Stimulated activated CD4-positive, alpha-beta T cell treated with anti-CD3 and anti-CD28 coated beads, TNF-alpha, amount 100 ng/mL, for 1 hour (primary cell): Measurements from ENCODE around the gene CYP19A1.

ENCODE experiments used
- DNase-seq, 3 donors: peaks; one replicate each; pipeline ENCODE4 v3.0.0-alpha.2; 2020; ENCODE audit warnings: low read depth in 3 of 3, low spot score in 1 of 3

CYP19A1 gene

DNA sequence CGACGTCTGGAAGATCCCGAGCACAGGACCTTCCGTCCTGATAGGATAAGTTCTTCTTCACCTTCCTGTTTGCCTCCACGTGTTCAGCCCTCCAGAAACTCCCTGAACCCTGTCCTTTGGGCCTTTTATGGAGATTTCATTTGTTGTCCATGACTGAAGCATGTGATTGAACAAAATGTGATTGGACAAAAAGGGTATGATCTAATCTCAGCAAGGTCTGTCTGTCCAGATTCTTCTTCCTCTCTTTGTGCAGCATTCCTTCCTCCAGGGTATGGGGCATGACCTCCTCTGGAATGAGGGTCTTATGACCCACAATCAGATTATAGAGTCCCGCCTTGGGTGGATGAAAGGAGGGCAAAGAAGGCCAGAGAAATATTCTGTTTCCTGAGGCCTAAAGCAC is at the start of gene CYP19A1:
TSS of gene CYP19A1 (minus strand) at position 101 of the 400 bp plus-strand sequence. CDS start 95,684 bp downstream, outside the sequence.
- DNase-seq: no peak

- no peak for DNase-seq
These were observed 49.3 kb upstream of the CYP19A1 start for GRCh38 chr15:51387699-51388041.

DNA sequence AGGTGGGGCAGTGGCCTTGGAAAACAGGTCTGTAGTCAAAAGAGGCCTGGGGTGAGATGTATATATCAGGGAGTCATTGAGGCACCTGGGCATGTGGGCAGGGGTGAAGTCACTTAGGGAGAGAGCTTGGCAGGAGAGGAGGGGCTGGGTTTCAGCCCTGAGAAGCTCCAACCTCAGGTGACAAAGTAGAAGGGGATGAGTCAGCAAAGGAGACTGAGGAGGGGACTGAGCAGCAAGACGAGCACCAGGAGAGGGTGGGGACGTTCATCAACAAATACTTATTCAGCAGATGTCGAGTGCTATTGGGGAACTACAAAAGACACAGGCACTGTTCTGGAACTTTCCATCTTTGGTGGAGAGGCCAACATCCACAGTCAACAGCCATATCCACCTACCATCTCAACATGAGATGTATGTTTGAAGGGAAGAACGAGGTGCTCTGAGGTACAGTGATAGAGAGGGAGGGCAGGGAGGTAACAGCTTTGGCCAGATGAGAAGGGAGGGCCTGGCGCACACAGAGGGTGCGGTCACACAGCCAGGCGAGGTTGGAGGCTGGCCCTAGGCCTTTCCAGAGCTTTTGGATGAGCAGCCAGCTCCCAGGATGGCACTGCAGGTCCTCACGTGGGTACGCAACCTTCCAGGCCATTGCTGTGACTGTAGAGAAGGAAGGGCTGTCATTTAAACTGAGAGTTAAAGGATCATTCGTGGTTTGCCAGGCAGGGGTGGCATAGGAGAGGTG is 48.7 kb upstream of the CYP19A1 start:
- no peak for DNase-seq

DNA sequence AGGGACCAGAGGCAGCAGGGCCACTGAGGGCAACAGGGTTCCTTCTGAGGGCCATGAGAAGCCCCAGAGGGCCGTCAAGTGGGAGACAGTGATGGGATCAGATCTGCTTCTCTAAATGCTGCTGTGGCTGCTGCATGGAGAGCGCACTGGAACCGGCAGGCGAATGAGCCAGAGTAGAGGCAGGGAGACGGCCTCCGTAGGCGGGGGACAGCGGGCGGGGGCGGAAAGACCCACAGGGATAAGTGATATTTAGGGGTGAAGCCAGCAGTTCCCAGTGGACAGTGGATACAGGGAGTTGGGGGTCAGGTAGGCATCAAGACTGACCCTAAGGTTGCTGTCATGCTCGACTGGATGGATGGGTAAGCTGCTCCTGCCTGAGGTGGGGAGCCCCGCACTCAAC is 48.1 kb upstream of the CYP19A1 start:
- DNase-seq: no peak

DNA sequence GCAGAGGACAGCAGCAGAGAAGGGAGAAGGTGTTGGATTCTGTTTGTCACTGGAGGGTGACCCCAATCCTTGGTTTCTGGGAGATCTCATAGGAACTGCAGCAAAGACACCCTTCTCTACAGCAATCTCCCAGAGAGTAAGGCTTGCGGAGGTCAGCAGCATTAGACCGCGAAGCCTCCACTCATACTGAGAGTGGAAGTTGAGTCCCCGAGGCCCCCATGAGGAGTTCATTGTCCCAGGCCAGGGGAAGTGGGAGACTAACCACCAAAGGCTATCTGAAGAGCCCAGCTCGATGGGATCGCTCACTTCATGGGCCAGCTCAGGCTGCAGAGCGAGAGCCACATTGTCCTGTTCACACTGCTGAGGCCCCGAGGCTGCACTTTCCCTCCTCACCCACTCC is 47.6 kb upstream of the CYP19A1 start:
- DNase-seq: no peak

DNA sequence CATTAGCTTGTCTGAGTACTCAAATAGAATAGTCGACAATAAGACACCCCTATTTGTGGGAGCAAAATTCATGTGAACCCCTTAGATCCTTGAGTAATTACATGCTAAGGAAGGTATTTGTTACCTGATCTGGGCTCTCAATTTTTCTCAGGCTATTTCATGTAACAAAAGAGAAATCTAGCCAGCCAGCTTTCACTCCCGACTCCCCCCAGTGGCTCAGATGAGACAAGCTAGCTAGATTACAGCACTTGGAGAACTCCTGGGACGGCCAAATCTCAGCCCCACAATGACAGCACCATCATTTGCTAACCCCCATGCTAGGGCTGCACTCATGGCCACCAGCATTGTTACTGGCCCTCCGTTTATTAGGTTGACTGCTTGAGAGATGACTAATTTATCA is 44.4 kb upstream of the CYP19A1 start:
- DNase-seq: no peak

DNA sequence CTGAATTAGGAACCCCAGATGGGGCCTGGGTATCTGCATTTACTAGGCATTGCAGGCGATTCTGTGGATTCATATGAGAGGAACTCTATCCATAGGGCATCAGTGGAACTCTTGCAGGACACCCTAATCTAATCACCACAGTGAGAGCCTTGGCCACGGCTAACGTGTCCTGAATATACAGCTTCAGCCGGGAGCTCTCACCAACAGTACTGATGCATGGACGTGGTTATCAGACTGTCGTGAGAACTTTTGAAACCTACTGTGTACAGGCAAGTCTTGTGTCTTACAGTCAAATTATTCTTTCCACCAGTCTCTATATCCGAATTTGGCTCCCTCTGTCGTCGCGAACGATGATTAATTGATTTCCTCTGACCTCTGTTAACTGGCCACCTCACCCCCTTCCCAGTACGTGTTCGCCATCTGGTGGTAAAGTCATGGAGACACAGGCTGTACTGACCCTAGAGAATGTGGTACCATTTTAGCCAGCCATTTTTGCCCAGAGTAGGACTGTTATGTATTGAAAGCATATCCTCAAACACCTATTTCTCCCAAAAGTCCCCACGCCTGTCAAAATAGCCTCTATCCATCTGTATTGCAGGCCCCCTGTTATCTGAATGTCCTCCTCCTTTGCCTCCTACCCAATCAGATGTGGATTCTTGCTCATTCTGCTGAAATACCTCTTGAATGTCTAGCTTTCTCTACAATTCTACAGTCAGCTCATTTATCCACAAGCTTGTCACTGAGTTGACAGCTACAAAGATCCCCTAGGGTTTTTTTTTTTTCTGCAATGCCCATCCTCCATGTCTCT is 42.8 kb upstream of the CYP19A1 start:
- no peak for DNase-seq

DNA sequence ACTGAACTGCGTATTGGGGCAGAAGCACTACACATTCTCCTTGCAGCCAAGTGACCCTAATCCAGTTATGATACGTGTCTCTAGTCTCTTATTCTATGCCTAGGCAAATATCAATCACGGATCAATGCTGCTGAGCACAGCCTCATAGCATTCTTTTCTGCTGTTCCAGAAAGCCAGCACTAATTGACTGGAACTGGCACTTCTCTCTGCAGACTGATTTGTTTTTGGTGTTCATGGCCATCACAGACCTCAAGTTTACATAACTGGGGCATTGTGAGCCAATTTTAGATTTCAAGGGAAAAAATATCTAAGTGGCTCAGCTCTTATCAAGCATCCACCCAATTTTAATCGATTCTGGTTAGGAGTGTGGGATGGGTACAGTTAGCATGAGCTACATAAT is 41.0 kb upstream of the CYP19A1 start:
- no peak for DNase-seq

- no peak for DNase-seq
These were observed 40.0 kb upstream of the CYP19A1 start for GRCh38 chr15:51378406-51378805.

DNA sequence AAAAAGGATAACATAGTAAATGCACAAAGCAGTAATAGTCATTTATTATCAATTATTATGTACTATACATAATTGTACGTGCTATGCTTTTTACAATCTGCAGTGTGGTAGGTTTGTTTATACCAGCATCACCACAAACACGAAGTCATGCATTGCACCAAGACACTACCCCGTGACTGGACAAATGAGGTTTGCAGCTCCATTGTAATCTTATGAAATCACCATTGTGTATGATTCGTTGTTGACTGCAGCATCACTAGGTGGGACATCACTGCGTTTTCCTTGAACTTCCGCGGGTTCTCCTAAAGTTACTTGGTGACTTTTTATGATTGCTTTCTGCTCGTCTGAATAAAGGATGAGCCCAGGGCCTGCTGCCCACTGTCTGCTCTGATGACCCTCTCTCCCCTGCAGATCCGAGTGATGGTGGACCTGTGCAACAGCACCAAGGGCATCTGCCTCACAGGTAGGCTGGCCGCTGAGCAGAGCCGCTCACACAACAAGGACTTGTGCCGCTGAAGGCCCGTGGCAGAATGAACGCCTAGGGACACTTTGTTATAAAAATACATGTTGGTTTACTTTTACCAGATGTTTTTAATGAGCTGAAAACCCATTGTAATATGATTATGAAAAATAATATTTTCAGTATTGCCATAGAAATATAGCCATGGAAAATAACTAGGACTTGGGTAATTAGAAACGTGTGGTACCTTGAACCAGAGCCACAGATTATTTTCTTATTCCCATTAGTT is 38.8 kb upstream of the CYP19A1 start:
- no peak for DNase-seq

- DNase-seq: no peak
These were observed 37.7 kb upstream of the CYP19A1 start for GRCh38 chr15:51375966-51376640.

DNA sequence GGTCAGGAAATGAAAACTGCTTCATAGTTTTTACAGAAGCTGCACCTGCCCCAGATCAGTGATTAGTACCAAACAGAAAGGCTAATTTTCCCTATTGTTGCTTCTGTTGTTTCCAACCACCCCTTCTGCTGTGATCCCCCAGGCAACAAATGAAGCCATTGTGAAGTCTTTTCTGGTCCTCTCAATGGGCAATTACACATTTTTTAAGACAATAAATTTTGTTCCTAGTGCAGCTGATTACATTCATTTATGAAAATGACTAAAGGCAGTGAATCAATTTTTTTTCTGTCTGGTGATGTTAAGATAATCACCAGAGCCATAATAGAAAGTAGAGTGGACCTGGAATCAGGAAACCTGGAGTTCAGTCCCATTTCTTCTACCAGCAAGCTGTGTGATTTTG is 35.7 kb upstream of the CYP19A1 start:
- DNase-seq: no peak

DNA sequence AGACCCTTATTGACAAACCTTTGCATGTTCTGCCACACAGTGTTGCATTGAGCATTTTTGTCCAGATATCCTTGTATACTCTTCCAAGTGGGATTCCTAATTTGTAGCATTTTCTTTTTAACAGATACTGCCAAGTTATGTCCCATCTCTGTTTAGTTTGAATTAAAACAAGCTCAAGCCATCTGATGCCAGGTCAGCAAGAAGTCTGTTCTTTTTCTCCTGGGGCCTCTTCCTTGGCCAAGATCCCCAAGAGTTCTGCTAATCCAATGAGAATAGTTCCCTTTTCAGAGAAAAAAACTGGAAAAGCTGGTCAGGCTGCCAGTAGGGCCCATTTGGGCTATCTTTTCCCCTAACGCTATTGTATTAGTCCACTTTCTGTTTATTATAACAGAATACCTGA is 32.9 kb upstream of the CYP19A1 start:
- DNase-seq: no peak

DNA sequence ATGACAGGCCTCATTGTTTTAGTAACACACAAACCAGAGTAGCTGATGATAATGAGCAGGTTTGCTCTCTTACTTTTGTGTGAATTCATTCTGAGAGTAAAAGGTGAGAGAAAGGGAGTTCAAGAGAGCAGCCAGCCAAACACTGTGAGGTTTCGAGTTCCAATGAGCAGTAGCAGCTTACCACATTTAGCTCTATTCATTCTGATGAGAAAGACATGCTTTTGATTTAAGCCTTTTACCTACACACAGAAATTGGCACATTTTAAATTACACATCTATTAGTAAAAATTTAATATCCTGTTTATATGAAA is 31.0 kb upstream of the CYP19A1 start:
- DNase-seq: no peak

DNA sequence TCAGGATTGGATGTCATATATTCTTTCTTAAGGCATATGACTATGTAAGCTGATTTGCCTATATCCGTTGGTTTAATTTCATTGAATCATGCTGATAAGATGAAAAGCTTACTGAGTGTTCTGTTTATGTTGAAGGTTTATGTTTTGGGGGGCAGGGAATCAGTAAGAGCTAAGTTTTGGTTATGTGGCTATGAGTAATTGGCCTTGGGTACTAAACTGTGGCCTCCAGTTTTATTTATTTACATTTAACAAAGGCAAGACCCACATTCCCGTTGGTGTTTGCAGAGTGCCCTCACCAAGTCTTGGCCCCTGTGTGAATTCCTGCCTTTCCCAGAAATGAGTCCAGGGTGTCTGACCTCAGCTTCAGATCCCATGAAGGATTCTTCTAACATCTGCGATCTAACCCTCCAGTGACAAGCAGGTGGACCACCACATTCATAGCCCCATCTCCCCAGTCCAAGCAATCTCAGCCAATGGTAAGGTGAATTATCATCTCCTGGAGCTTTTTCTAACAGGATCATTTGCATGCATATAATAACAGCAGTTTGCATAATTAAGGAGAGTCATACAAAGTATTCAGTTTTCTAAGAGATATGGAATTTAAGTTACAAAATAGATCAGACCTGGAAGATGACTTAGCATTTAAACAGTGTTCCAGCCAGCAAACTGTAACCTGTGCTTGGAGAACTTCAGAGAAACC is 30.5 kb upstream of the CYP19A1 start:
- DNase-seq: no peak

DNA sequence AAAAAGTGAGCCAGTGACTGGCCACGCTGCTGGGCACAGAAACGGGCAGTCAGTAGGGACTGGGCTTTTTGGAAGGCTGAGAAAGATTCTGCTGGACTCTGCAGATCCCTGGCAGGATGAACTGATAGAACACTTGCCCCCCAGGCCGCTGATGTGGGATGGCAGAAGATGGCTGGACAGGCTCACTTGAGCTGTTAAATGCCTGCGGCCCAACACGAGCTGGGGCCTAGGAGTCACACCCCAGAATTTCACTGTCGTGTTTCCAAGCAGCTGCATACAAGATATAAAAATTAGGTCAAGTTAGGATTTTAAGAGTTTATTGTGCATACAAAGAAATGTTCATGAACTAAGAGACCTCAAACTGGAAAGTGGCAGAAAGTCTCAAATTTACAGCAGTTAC is 29.9 kb upstream of the CYP19A1 start:
- no peak for DNase-seq

- DNase-seq: no peak
These were observed 29.1 kb upstream of the CYP19A1 start for GRCh38 chr15:51367322-51367976.

- no peak for DNase-seq
These were observed 28.5 kb upstream of the CYP19A1 start for GRCh38 chr15:51366920-51367319.

DNA sequence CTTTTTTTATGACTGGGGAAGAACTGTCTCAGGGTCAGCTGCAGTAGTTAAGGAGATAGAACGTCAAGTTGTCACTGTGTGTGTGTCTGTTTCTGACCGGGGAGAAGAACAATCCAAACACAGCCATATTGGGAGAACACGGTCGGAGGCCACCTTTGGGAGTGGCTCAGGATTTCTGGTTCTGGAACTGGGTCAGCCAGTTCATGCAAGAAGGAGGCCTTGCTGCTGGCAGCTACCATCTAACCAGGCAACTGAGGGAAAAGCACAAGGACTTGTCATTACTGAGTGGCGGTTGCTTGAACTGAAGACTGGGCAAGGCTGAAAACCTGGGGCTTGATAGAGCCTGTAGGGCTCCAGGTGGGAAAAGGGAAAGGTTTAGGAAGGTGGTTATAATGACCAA is 27.7 kb upstream of the CYP19A1 start:
- no peak for DNase-seq

- no peak for DNase-seq
These were observed 27.0 kb upstream of the CYP19A1 start for GRCh38 chr15:51365417-51365816.

DNA sequence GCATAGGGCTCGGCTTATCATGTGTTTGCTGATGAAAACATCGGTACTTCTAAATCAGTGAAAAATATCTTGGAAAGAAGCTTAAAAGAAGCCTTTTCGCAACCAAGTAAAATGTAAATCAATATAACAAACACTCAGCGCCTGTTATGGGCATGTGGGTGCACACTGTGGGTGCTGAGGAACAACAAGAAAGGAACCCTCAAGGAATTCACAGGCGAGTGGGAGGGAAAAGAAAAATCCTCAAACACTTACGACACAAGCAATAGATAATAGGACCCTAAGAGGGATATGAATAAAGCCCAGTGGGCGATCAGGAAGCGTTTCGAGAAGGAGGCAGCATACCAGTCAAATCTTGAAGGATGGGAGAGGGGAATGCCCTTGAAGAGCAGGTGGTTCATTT is 25.0 kb upstream of the CYP19A1 start:
- DNase-seq: no peak
